Stimulated activated naive CD4-positive, alpha-beta T cell (primary cell): Measurements from ENCODE around the gene CST3.
"Not testable (repeated sequence)": the region's sequence is repeated elsewhere in the genome, so short reads cannot be mapped to it uniquely, and the experiment has no call there.

Experiments
- DNase-seq, 6 experiments: peaks; one replicate each; lab custom pipeline; 2025; lab: John Stamatoyannopoulos, UW

Gene CST3

DNA sequence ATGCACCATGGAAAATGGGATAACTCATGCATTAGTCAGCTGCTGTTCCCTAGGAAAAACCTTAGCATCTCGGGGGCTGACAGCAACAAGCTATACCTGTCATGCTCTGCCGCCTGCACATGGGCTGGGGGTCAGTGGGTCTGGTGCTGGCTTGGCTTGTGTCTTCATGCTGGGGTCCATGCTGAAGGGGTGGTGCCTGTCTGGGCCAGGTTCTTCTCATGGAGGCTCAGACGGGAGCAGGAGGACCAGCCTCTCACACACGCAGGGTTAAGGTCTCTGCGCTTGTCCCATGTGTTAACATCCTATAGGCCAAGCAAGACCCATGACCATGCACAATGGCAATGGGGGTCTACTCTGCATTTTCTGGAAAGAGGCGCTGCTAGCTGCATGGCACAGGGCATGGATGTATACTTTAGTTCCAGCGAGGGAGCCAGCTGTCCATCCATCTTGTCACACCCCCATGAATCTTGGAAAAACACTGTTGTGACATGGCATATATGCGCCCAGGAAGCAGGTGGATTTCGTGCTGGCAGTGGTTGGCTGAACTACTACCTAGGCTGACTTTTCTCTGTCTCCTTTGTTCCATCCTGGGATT lies 24.6 kb upstream of the CST3 start:
- DNase-seq = no peak

DNA sequence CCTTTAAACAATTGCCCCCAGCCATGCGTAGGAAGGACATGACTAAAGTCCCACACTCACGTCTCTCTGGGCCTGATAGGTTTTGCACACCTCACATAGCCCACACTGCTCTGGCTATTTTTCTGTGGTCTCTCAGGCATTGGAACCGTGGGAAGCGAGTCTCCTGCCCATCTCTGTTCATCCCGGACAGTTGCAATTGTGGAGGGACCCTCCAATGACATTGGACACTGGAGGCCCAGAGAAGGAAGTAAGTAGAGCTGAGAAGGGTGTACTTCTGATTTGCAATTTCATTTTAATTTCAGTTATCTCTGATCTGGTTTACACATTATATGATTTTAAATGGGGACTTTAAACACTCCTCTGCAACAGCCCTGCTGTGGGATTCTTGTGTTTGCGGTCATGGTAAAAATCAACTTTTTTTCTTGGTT lies 23.3 kb upstream of the CST3 start:
- no peak for DNase-seq

DNA sequence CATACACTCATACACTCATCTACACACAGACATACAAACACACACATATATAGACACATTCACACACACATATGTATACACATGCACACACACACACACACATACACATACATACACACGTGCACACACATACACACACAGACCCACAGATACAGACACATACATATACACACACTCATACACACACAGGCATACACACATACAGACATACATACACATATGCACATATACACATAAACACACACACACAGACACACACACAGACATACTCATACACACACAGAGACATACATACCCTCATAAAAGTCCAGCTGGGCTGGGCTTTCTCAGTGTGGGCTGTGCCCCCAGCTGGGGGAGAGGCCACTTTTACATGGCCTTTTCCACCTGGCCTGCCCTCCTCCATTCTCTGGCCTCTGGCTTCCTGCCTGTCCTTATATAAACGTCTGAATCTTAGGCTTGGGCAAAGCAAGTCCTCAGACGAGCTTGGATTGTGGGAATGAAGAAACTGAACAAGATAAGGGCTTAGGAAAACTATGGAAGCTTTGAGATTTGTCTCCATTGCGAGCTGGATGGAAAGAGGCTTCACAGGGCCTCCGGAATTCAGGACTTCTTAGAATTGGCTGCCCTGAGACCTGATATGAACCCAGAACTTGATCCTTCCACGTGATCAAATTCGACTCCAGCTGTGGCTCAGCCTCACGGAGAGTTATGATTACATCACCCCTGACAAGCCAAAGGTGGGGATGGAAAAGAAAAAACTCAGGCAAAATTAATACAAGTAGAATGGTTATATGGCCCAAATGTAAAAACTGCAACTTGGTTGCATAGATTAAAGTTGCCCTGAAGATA lies 22.5 kb upstream of the CST3 start:
- DNase-seq = no peak

DNA sequence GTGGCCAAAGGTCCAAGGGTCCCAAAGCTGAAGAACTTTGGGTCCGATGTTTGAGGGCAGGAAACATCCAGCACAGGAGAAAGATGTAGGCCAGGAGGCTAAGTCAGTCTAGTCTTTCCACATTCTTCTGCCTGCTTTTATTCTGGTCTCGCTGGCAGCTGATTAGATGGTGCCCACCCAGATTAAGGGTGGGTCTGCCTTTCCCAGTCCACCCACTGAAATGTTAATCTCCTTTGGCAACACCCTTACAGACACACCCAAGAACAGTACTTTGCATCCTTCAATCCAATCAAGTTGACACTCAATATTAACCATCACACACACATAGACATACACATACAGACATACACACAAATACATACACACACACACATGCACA lies 21.8 kb upstream of the CST3 start:
- not testable (repeated sequence) for DNase-seq

GRCh38 chr20:23658989-23659609 lies 21.3 kb upstream of the CST3 start:
- DNase-seq = no peak

DNA sequence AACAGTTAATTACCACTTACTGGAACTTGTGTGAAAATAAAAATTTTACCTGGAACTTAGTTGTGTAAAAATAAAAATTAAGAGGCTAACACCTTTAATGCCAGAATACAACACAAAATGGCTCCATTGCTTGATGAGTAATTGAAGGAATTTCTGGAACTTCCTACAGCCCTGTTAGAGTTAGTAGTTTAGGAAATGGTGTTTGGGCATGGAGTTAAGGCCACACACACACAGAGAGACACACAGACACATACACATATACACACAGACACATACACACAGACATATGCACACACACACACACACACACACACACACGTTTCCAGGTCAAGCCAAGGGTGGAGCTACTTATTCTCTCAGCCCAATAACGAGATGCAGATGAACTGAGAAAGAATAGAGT lies 20.6 kb upstream of the CST3 start:
- DNase-seq = no peak

GRCh38 chr20:23657202-23657601 lies 19.4 kb upstream of the CST3 start:
- no peak for DNase-seq

GRCh38 chr20:23656372-23656771 lies 18.6 kb upstream of the CST3 start:
- no peak for DNase-seq

GRCh38 chr20:23655491-23656211 lies 17.9 kb upstream of the CST3 start:
- DNase-seq = no peak

GRCh38 chr20:23654717-23655116 lies 17.0 kb upstream of the CST3 start:
- no peak for DNase-seq

DNA sequence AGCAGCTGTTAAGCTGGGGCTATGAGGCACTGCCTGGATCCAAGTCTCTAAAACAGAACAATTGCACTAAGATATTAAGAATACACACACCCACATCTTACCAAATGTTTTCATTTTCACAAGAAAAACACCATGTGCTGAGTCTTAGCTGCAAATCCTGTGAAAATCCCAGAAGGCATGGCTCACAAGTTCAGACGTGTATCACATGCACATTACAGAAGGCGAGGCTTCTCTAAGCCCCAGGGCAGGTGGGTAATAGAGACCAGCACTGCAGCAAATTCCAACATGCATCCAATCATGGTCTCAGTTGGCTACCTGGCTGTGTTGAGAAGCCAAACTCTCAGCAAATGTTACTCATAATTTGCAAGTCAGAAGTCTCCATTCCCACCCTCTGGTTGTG lies 16.2 kb upstream of the CST3 start:
- no peak for DNase-seq

- no peak for DNase-seq
Observed at GRCh38 chr20:23653400-23653938, 15.7 kb upstream of the CST3 start.

- DNase-seq = no peak
Observed at GRCh38 chr20:23652926-23653325, 15.2 kb upstream of the CST3 start.

DNA sequence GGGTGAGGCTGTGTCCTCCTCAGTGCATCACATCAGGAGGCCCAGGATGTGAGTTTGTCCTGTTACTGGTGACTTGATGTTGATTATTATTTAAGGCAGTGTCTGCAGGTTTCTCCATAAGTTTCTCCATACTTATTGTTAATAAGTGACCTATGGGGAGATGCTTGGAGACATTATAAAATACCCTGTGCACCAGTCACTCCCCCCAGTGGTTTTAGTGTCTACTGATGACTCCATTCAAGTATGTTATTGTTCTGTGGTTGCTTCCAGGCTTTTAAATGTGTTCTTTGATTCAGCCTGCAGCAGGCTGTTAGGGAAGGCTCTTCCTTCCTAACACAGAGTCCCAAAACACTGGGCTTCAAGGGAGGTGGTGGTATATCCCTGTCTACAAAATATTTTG lies 14.6 kb upstream of the CST3 start:
- DNase-seq = no peak

DNA sequence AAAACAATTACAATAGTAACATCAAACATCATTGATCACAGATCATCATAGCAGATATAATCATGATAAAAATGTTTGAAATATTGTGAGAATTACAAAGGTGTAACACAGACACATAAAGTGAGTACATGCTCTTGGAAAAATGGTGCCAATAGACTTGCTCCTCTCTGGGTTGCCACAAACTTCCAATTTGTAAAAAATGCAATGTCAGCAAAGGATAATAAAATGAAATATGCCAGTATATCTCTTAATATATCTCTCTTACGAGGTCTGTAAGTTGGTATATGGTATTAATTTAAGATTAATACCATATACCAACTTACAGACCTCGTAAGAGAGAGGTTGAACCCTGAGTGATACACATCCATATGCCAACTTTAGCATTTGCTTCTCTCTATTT lies 13.4 kb upstream of the CST3 start:
- no peak for DNase-seq

- no peak for DNase-seq
Observed at GRCh38 chr20:23649830-23650417, 12.2 kb upstream of the CST3 start.

DNA sequence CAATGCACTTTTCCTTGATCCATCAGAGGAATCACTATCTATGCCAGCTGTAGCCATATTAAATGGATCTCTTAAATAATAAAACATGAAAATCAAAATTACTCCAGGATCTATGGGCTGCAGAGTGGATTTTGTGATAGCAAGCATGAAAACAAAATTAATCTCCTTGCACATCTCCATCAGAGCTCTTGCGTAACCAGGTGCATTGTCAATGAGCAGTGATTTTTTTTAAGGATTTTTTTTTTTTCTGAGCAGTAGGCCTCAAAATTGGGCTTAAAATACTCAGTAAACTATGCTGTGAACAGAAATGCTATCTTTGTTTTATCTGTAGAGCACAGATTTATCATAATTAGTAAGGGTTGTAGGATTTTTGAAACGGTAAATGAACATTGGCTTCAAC lies 11.5 kb upstream of the CST3 start:
- no peak for DNase-seq

- no peak for DNase-seq
Observed at GRCh38 chr20:23647346-23647745, 9.6 kb upstream of the CST3 start.

- DNase-seq = no peak
Observed at GRCh38 chr20:23646106-23646873, 8.5 kb upstream of the CST3 start.

DNA sequence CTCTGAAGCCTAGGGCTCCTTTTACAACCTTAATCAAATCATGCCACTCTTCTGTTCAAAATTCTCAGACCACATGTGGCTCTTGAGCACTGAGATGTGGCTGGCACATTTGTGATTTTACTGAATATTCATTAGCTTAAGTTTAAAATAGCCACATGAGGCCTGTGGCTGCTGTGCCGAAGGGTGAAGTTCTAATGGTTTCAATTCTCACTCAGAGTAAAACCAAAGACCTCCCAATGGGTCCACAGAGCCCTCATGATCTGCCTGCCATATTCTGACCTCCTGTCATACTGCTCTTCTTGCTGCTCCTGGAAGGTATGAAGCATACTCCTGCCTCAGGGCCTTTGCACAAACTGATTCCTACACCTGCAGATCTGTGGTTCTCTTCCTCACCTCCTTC lies 7.8 kb upstream of the CST3 start:
- no peak for DNase-seq

- DNase-seq = no peak
Observed at GRCh38 chr20:23644164-23644563, 6.4 kb upstream of the CST3 start.
